Kidney (tissue), 14 donors: ENCODE results near the gene PHF1. TPM values are rescaled to one million over a fixed set of nuclear protein-coding genes. Genes with fewer than 3 reads are reported as not detected.

Source experiments
- DNase-seq, 5 donors: peaks; one replicate each; pipeline ENCODE4 v3.0.0-alpha.2; 2013 to 2020
- FAIRE-seq: peaks from 2 replicates; lab custom pipeline; 2012; peaks lifted over from hg19 to GRCh38; lab: Jason Lieb, UNC
- H3K27ac ChIP-seq, 2 donors: one replicate each; pipeline ENCODE4 v1.7.0; 2013; ENCODE audit warnings: low read depth in 2 of 2, low read length in 2 of 2, inconsistent platforms in 1 of 2
- H3K27me3 ChIP-seq: one replicate; pipeline ENCODE4 v1.7.1; 2013; ENCODE audit warnings: low read length, inconsistent platforms; ENCODE audit not compliant: control insufficient read depth, insufficient read depth
- H3K36me3 ChIP-seq, 3 donors: one replicate each; pipeline versions ENCODE4 v1.7.0 to v1.7.1; 2013; ENCODE audit warnings: low read length in 3 of 3, control low read depth in 1 of 3, inconsistent platforms in 1 of 3; ENCODE audit not compliant: insufficient read depth in 3 of 3, control insufficient read depth in 2 of 3
- H3K4me1 ChIP-seq, 3 donors: one replicate each; pipeline versions ENCODE4 v1.7.0 to v1.7.1; 2013; ENCODE audit warnings: low read length in 3 of 3, inconsistent platforms in 1 of 3, low read depth in 1 of 3; ENCODE audit not compliant: control insufficient read depth in 2 of 3, insufficient read depth in 2 of 3
- H3K4me3 ChIP-seq, 3 donors: one replicate each; pipeline versions ENCODE4 v1.7.0 to v1.8.1; 2013; ENCODE audit warnings: low read length in 3 of 3, control low read depth in 1 of 3, inconsistent platforms in 1 of 3
- H3K9ac ChIP-seq, 3 donors: one replicate each; pipeline versions ENCODE4 v1.7.0 to v1.7.1; 2013; ENCODE audit warnings: low read length in 3 of 3, control low read depth in 1 of 3, inconsistent platforms in 1 of 3
- H3K9me3 ChIP-seq, 3 donors: one replicate each; pipeline versions ENCODE4 v1.7.0 to v1.7.1; 2013; ENCODE audit warnings: low read length in 3 of 3, control low read depth in 1 of 3, inconsistent platforms in 1 of 3; ENCODE audit not compliant: control insufficient read depth in 2 of 3, insufficient read depth in 1 of 3
- CTCF ChIP-seq: IDR thresholded peaks from 3 replicates; pipeline ENCODE4 v1.5.1; 2012; ENCODE audit warnings: mild to moderate bottlenecking, moderate library complexity, borderline replicate concordance; ENCODE audit not compliant: insufficient read depth; ENCODE audit errors: extremely low read depth
- intact Hi-C: fragments of 100-400 bp; cut with DNase I; formaldehyde crosslinking; loops from one replicate; pipeline ENCODE4 v1.11.1; 2022
- polyA plus RNA-seq: library from polyadenylated mRNA; stranded (reverse); fragments of 350-450 nt; fragmentation: Illumina TruSeq; extraction: RNeasy Lipid Tissue Mini Kit (QIAGEN cat#74804); gene quantifications from one replicate; pipeline ENCODE4 v1.2.3, GENCODE V29; 2014; ENCODE audit warnings: low read depth, low replicate concordance; ENCODE audit not compliant: insufficient read depth
- total RNA-seq: library from RNA; stranded (reverse); fragmentation: NEBNext Ultra II Directional; extraction: Animal tissue kit (Norgen Biotek cat#: 25700); gene quantifications from one replicate; pipeline ENCODE4 v1.2.1, GENCODE V29; 2021
- donor health status: control.
- donor health status: control.
- donor health status: control.
- donor health status: control.
- donor health status: control.
- donor health status: DM: yes; HTN: yes; CAD: no.
- donor health status: Normal renal cell carcinoma (clear cell type).

PHF1 gene
- total and polyA plus RNA-seq, 2 donors from 2014 or later: 63.8 to 87.6 TPM

GRCh38 chr6:33427585-33428223 lies 16.9 kb downstream of the PHF1 start:
- peak overlapping the region; percentile 27 to 56 (median 53) for H3K9ac ChIP-seq
- H3K9me3 ChIP-seq: no peaks in the 10 kb centered on the region
- H3K4me1 ChIP-seq: peaks cover 6 to 38% (median 7%) of the 10 kb centered on the region in 3 donors
- no peaks in the 10 kb centered on the region for H3K27me3 ChIP-seq
- TF ChIP-seq CTCF: no peak
- intact Hi-C loops: no loop called here
- peak overlapping the region; percentile 50 to 74 (median 68) for H3K4me3 ChIP-seq
- H3K36me3 ChIP-seq: no peaks in the 10 kb centered on the region
- H3K27ac ChIP-seq: peak overlapping the region; percentile 16 to 40
- FAIRE-seq: no peak
- DNase-seq: peak; percentile 29 to 90 (median 65)

- no peak for FAIRE-seq
- peak; percentile 23 for TF ChIP-seq CTCF
- H3K9me3 ChIP-seq: no peaks in the 10 kb centered on the region
- H3K4me1 ChIP-seq: peaks cover 6 to 38% (median 7%) of the 10 kb centered on the region in 3 donors
- intact Hi-C loops: no loop called here
- peak overlapping the region; percentile 16 to 42 for H3K27ac ChIP-seq
- peak overlapping the region; percentile 17 to 42 (median 35) for H3K4me3 ChIP-seq
- DNase-seq: peak; percentile 35 to 83 (median 57)
- no peaks in the 10 kb centered on the region for H3K36me3 ChIP-seq
- H3K9ac ChIP-seq: peak overlapping the region in 1 of 3 donors; percentile 4
- no peaks in the 10 kb centered on the region for H3K27me3 ChIP-seq
These were observed 17.6 kb downstream of the PHF1 start for GRCh38 chr6:33428224-33428965.

GRCh38 chr6:33428966-33429749 lies 18.3 kb downstream of the PHF1 start:
- peaks cover 6 to 38% (median 7%) of the 10 kb centered on the region in 3 donors for H3K4me1 ChIP-seq

More at GRCh38 chr6:33428966-33429749, 18.3 kb downstream of the PHF1 start:
- Histone ChIP-seq H3K36me3 (no peaks in the 10 kb centered on the region), H3K27me3 (no peaks in the 10 kb centered on the region), H3K27ac (peak overlapping the region in 1 of 2 donors; percentile 42), H3K9me3 (no peaks in the 10 kb centered on the region), H3K4me3 (no peak overlapping the region), H3K9ac (peak overlapping the region in 1 of 3 donors; percentile 4)
- DNase-seq: peak in 1 of 5 donors; percentile 33
- FAIRE-seq: no peak
- no peak for TF ChIP-seq CTCF
- intact Hi-C loops: no loop called here
